Colonic mucosa (tissue), 4 donors: Measurements from ENCODE around the gene FRMD4B. TPM values are rescaled to one million over a fixed set of nuclear protein-coding genes. Genes with fewer than 3 reads are reported as not detected.

Experiments
- DNase-seq: peaks from one replicate; pipeline ENCODE4 v3.0.0-alpha.2; 2020
- H3K27ac ChIP-seq: fragments of 200-600 bp; one replicate; pipeline ENCODE4 v1.8.0; 2021
- H3K27me3 ChIP-seq: fragments of 200-600 bp; one replicate; pipeline ENCODE4 v1.8.0; 2021
- H3K36me3 ChIP-seq: fragments of 200-600 bp; one replicate; pipeline ENCODE4 v1.8.0; 2021
- H3K4me1 ChIP-seq: fragments of 200-600 bp; one replicate; pipeline ENCODE4 v1.8.0; 2021; ENCODE audit warnings: mild to moderate bottlenecking
- H3K4me3 ChIP-seq: fragments of 200-600 bp; one replicate; pipeline ENCODE4 v1.8.0; 2021
- H3K9ac ChIP-seq, 2 donors: one replicate each; pipeline ENCODE4 v1.7.0; 2013; ENCODE audit warnings: control low read depth in 2 of 2, low read depth in 2 of 2, low read length in 2 of 2
- H3K9me3 ChIP-seq: fragments of 200-600 bp; one replicate; pipeline ENCODE4 v1.8.0; 2021
- CTCF ChIP-seq: fragments of 200-600 bp; IDR thresholded peaks from one replicate; pipeline ENCODE4 v1.8.0; 2022; ENCODE audit warnings: antibody characterized with exemption, mild to moderate bottlenecking
- intact Hi-C: fragments of 100-400 bp; cut with DNase I; formaldehyde crosslinking; loops from one replicate; pipeline ENCODE4 v1.14.1; 2022
- total RNA-seq, 2 donors: library from RNA; stranded (reverse); fragmentation: NEBNext Ultra II Directional in 1 of 2; extraction: Animal tissue kit (Norgen Biotek cat#: 25700) in 1 of 2; gene quantifications; one replicate each; pipeline ENCODE4 v1.2.1, GENCODE V29; 2021
- donor health status: healthy.
- donor health status: DM: no; HTN: no; CAD: no.
- donor health status: DM: no; HTN: no; CAD: no.

Gene FRMD4B
- total RNA-seq, 2 donors from 2014 or later = 13.5 to 21.1 TPM

DNA sequence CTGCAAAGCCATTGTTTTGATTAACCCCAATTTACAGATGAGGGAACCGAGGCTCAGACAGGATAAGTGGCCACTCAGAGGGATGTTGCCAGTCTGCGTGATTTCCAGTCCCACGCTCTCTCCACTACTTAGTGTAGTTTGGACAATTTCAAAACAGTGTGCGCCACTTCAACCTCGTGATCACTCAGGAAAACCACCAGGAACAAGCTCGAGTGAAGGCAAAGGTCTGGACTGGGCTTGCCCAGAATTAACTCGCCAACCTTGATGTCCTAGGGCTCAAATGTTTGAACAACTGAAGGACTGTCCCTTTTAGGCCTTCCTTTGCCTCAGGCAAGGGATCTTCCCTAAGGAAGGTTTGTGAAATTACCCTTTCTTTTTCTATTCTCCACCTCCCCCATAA lies 139.3 kb downstream of the FRMD4B start:
- no peak overlapping the region for H3K4me3 ChIP-seq
- TF ChIP-seq CTCF = no peak
- H3K9ac ChIP-seq = no peak overlapping the region
- no peaks in the 10 kb centered on the region for H3K4me1 ChIP-seq
- no peak overlapping the region for H3K27ac ChIP-seq
- no peak for DNase-seq
- no peaks in the 10 kb centered on the region for H3K9me3 ChIP-seq
- no peaks in the 10 kb centered on the region for H3K27me3 ChIP-seq
- intact Hi-C loops = loop anchor here (5.0 kb wide), 1 partner anchor 49 kb away; no protein-coding TSS in a partner anchor
- H3K36me3 ChIP-seq = no peaks in the 10 kb centered on the region

DNA sequence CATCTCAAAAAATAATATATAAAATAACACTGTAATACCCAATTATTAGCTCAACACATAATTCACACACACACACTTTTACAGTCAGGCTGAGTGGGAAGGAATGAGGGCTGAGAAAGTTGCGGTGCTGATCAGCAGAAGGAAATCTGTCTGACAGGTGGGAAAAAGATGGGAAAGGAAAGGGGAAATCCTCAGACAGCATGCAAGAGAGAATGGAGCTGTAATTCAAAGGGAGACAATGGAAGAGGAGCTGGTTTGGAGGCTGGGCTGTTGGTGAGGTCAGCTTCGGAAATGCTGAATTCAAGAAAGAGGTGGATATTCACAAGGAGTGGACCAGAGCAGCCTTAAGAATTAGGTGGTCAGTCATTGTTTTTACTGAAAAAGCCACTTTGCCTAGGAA lies 141.8 kb downstream of the FRMD4B start:
- TF ChIP-seq CTCF = no peak
- Histone ChIP-seq H3K27me3 (no peaks in the 10 kb centered on the region), H3K9me3 (no peaks in the 10 kb centered on the region), H3K27ac (no peak overlapping the region), H3K4me3 (no peak overlapping the region), H3K4me1 (no peaks in the 10 kb centered on the region), H3K9ac (no peak overlapping the region), H3K36me3 (no peaks in the 10 kb centered on the region)
- DNase-seq = no peak
- intact Hi-C loops = no loop called here

- H3K9ac ChIP-seq = no peak overlapping the region
- no peaks in the 10 kb centered on the region for H3K36me3 ChIP-seq
- no peaks in the 10 kb centered on the region for H3K27me3 ChIP-seq
- no peaks in the 10 kb centered on the region for H3K9me3 ChIP-seq
- H3K4me3 ChIP-seq = no peak overlapping the region
- no peak for DNase-seq
- no peak overlapping the region for H3K27ac ChIP-seq
- H3K4me1 ChIP-seq = no peaks in the 10 kb centered on the region
- intact Hi-C loops = no loop called here
- TF ChIP-seq CTCF = no peak
These were observed 144.1 kb downstream of the FRMD4B start for GRCh38 chr3:69241769-69242168.

- H3K9me3 ChIP-seq = no peaks in the 10 kb centered on the region
- H3K27ac ChIP-seq = no peak overlapping the region
- no peak overlapping the region for H3K4me3 ChIP-seq
- intact Hi-C loops = no loop called here
- no peak for TF ChIP-seq CTCF
- no peaks in the 10 kb centered on the region for H3K36me3 ChIP-seq
- H3K4me1 ChIP-seq = no peaks in the 10 kb centered on the region
- no peak overlapping the region for H3K9ac ChIP-seq
- no peaks in the 10 kb centered on the region for H3K27me3 ChIP-seq
- DNase-seq = no peak
These were observed 145.0 kb downstream of the FRMD4B start for GRCh38 chr3:69240651-69241568.

- Histone ChIP-seq H3K36me3 (no peaks in the 10 kb centered on the region), H3K27me3 (no peaks in the 10 kb centered on the region), H3K4me3 (no peak overlapping the region), H3K4me1 (no peaks in the 10 kb centered on the region), H3K9me3 (no peaks in the 10 kb centered on the region), H3K27ac (no peak overlapping the region), H3K9ac (no peak overlapping the region)
- intact Hi-C loops = no loop called here
- TF ChIP-seq CTCF = no peak
- DNase-seq = no peak
These were observed 146.8 kb downstream of the FRMD4B start for GRCh38 chr3:69239063-69239462.
